GM10847 (cell line): ENCODE measurements around the gene CCNI2.

Experiments
- POLR2A ChIP-seq: IDR thresholded peaks from 2 replicates; pipeline ENCODE4 v1.6.1; 2011; ENCODE audit not compliant: insufficient read length; ENCODE audit errors: extremely low read depth

Gene CCNI2

DNA sequence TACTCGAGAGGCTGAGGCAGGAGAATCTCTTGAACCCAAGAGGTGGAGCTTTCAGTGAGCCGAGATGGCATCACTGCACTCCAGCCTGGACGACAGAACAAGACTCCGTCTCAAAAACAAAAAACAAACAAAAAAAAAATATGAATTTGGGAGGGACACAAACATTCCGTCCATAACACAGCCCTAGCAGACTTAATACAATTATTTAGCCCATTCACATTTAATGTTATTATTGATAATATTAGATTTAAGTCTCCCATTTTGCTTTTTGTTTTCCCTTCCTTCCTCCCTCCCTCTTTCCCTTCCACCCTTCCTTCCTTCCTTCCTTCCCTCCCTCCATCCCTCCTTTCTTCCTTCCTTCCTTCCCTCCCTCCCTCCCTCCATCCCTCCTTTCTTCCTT lies 4.6 kb upstream of the CCNI2 start:
- no peak for TF ChIP-seq POLR2A

DNA sequence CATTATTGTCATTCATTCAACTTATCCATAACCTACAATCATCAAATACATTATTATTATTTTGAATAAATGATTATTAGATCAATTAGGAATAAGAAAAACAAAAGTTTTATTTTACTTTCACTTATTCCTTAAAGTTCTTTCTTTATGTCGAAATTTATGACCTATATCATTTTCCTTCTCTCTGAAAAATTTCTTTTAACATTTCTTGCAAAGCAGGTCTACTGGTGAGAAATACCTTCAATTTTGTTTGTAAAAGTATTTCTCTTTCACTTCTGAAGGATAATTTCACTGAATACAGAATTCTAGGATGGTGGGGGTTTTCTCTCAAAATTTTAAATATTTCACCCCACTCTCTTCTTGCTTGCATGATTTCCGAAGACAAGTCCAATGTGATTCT lies 2.6 kb upstream of the CCNI2 start:
- TF ChIP-seq POLR2A, result no peak

DNA sequence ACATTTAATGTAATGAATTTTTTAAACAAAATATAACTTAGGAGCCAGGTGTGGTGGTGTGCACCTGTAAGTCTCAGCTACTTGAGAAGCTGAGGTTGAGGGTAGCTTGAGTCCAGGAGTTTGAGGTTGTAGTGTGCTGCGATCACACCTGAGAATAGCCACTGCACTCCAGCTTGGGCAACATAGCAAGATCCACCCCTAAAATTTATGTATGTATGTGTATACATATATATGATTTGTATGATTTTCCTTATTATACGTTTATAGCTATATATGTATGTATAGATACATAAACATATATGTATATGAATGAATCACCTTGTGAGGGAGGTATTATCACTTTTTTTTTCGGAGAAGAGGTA lies 653 bp upstream of the CCNI2 start:
- TF ChIP-seq POLR2A, result no peak

DNA sequence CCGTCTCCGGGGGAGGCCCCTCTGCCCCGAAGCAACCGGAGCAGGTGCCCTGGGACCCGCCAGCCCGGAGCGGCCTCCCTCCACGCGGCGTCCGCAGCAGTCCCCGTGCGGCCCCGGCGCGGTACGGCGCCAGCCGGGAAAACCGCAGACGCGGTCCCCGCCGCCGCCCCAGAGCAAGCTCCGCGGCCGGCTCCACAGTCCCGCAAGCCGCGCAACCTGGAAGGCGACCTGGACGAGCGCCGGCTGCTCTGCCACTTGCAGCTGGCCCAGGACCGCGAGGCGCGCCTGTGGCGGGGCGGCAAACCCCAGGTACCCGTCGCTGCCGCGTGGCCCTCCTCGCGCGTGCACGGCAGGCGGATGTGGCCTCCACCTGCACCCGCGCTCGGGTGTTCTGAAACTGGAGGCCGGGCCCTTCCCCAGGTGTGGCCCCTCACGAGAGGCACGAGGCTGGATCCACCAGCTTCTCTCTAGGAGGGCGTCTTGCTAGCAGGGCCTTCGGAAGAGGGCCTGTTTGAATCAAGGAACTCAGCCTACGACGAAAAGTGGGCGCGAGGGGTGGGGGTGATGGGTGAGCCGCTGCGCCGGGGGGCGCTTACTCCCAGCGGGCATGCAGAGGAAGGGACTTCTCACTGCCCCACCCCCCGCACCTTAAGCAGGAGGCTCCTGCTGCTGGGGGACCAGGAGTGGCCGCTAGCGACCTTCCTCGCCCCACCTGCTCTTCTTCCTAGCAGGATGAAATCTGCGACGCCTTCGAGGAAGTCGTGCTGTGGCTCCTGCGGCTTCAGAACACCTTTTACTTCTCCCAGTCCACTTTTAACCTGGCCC lies 602 bp downstream of the CCNI2 start:
- TF ChIP-seq POLR2A, result no peak

DNA sequence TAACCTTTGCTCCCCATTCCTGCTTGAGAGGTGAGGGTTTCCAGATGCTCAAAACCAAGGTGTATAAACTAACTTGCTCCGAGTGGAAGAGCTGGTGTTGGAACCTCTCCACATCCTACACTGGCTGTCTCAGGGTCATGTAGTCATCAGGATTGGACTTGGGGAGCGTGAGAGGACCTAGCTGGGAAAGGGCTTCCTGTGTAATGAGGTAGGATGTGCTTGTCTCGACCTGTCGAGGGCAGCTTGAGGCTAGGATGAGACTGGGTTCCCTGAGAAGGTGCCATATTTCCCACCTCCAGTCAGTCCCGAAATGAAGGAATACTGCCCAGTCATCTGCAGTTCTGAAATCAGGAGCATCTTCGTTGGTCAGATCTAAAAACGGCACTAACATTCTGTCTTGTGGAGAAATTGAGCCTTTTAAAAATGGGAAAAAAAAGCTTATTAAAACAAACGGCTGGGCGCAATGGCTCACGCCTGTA lies 1.3 kb downstream of the CCNI2 start:
- no peak for TF ChIP-seq POLR2A

DNA sequence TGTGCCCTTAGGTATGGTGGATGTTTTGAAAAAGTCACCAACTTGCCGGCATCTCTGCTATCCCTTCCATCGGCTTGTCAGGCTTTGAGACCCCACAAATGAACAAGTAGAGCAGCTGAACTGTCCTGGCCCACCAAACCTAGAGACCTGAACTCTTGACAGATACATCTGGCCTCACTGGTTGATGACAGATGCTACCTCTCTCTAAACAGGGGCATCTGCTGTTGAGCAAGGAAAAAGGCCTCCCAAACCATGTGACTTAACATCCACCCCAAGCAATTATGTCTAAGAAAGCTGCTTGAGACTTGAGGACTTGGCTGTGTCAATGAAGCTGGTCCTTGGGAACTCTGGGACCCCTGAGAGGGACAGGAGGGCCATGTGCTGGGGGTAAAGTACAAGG lies 2.3 kb downstream of the CCNI2 start:
- TF ChIP-seq POLR2A, result no peak

DNA sequence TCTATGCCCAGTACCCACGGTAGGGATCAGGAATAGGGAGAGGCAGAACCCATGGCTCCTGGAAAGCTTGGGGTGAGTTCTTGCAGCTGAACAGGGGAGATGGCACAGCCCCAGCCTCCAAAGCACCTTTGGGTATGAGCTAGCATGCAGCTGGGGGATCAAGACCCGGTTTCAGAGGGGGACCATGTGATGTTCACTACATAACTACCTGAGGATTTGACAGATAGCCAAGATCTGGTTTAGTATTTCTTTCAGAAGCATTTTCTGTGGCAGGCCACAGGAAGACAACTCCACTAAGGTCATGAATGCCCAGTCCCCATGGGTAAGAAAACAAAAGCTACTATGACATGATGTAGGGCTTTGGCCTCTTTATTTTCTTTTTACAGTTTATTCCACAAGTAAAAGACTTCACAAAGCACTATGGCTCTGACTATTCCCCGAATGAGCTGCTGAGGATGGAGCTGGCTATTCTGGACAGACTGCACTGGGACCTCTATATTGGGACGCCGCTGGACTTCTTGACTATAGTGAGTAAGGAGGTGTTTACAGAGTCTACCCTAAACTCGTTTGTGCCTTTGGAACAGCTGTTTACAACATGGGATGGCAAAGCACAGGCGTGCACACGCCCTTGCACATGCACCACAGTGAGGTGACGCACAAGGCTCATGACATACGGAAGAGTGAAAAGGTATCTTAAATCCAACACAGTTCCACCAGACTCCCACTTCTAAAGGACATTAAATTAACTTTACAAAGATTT lies 3.4 kb downstream of the CCNI2 start:
- TF ChIP-seq POLR2A, result no peak

DNA sequence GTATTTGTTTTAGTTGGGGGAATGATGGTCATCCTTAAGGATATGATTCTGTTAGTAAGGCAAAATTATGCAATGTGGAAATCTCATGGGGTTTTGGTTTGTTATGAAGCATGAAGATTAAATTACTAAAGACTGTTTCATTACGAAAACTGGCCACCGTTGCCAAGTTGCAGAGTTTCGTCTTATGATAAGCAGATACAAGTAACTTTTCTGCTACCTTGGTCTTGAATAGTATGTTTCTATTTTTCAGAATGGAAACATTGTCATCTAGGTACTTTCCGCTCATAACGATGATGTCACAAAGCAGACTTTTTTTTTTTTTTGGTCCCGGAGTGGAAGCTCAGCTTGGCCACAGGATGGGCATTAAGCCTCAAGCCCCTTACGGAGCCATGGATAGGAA lies 4.2 kb downstream of the CCNI2 start:
- no peak for TF ChIP-seq POLR2A

DNA sequence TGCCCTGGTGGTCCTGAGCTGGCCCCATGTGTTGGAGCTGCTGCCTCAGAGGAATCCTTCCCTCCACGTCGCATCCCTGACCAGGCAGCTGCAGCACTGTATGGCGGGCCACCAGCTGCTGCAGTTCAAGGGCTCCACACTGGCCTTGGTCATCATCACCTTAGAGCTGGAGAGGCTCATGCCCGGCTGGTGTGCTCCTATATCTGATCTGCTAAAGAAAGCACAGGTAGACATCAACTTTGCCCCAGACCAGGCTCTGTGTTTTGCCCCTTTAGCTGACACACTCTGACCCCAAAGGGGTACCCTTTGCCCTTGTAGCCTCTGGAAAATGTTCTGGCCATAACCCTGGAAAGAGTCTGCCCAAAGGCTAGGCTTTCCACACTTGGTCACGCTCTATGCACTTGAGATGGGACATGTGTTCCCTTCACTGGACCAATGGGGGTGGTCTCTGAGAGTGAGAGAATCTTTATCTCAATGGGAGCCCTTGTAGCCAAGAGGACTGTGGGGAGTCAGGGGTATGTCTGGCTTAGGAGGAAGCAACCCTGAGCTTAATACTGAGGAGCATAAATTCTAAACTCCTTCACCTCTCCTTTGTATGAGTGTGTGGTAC lies 4.8 kb downstream of the CCNI2 start:
- no peak for TF ChIP-seq POLR2A

DNA sequence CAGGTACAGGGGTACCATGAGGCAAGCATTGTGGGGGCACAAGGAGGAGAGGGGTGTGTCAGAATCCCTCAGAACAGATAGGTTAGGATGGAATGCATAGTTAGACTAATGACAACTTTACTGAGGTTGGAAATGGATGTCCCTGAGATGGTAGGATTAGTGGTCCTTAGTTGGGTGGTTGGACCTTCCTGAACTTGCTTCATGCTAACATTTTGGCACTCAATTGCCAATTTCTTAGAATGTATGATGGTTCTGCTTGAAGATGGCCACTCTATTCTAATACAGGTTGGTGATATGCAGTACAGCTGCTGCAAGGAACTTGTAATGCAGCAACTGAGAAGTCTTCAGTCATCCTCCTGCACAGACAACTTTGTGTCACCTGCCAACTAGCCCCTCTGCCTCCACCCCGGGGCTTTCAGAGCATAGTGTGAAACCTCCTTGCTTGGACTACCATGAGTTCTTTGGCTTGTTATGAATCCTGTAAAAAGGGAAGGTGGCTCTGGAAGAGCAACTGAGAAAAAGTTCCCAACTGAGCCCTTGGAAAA lies 5.4 kb downstream of the CCNI2 start:
- TF ChIP-seq POLR2A, result no peak

DNA sequence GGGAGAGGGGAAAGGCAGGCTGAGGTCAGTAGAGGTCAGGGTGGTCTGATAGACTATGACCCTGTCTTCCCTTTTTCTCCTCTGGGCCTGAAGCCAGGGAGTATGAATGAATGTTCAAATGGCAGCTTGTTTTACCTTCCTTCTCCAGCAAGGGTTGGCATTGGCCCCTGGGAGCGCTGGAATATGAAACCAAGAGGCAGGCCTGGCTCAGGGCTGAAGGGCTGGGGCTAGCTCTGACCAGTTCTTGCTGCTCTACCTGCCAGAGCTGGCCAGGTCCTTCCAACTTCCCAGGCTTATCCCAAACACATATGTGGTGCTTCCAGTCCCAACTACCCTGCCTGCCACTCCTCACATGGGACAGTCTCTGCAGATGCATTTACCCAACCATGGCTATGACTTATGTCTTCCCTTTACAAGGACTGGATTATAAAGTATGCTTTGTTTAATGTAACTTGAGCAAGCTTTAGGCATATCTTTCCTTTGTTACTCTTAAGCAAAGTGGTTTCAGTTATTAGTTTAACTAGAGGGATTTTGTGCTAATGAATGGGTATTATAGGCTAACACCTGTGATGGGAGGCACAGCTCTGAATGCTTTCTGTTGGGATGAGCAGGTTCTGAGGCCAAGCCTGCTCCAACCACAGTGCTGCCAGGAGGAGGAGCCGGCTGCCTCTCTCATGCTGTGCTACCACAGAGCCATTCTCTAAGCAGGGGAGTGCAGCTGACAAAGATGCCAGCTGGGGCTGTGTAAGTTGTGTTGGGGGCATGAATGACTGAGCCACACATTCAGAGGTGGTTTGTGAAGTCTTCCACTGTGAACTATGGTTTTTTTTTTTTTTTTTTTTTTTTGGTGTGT lies 6.1 kb downstream of the CCNI2 start:
- TF ChIP-seq POLR2A, result no peak

DNA sequence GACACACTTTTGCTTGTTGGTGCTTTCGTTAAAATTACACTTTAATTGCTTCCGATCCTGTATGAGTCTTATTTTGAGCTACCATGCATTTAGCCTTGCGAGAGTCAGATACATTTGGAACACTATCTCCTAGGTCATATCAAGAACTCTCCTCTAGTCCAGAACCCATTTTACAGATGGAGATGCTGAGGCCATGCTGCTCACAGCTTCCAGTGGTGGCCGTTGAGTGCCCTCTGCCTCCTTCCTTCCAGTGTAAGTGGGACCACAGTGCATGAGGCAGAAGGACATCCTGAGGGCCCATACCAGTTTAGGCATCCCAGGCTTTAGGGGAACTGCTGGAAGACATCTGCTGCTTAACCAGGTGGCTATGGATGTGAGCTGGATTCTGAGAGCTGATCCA lies 6.9 kb downstream of the CCNI2 start:
- TF ChIP-seq POLR2A, result no peak

DNA sequence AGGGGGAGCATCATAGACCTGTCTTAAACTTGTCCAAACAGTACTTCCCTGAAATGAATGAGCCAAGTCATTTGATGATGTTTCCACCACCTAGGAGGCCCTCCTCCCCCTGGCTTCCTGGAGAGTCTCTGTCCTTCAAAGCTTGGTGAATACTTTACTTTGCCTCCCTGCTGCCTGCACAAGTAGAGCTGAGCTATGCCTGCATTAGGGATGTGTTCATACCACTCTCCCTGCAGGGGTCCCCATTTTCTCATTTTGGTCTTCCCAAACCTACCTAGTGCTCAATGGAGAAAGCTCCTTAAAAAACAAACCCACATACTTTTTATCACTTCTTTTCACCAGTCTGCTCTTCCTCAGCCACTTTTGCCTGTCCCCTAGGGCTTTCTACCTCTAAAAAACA lies 7.7 kb downstream of the CCNI2 start:
- no peak for TF ChIP-seq POLR2A

DNA sequence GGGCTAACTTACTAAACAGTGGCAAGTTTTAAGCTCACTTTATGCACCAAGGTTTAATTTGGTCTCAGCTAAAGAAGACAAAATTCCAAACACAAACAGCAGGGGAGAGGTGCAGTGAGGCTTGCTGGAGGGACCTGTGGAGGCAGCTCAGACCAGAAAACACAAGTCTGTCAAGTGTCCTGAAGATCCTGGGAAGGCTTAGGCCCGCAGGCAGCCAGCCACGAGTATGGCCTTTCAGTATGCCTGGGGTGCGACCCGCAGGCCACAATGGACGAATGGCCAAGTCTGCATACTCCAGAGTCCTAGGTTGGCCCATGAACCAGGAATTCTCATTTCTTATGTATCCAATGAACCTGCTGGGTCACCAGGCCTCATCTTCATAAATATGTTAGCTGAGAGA lies 9.3 kb downstream of the CCNI2 start:
- TF ChIP-seq POLR2A, result no peak

DNA sequence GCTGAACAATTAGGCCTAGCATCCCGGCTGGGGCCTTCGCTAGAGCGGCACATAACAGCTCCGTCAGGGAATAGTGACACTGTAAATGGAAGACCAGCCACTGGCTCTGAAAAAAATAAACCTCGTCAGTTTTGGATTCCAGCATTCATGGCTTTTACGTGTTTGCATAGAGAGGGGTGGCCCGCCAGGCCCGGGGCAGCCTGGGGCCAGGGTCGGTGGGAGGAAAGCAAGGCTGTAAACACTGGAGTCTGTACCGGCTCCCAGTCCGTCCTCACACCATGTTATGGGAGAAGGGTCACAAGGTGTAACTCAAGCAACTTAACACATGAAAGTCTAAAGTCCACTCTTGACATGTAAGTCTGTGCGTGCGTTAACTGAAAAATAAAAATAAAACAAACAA lies 11.2 kb downstream of the CCNI2 start:
- TF ChIP-seq POLR2A, result no peak
